WTC11 (cell line): ENCODE results near the gene DRGX. TPM values are rescaled to one million over a fixed set of nuclear protein-coding genes. Genes with fewer than 3 reads are reported as not detected.

Experiments used
- ATAC-seq: fragments of 200-7000 bp; cut with Tn5 transposase; 2 replicates; pipeline ENCODE4 v1.10.0; 2021; ENCODE audit warnings: mild to moderate bottlenecking, moderate library complexity
- CTCF ChIA-PET: fragments of 300-600 bp; sonication (Branson Sonifier 250); formaldehyde crosslinking; loops from one replicate; lab custom pipeline; 2021; ENCODE audit warnings: antibody characterized with exemption; lab: Charles Lee
- POLR2A ChIA-PET: fragments of 350-600 bp; sonication (Branson Sonifier 250); formaldehyde crosslinking; loops from one replicate; lab custom pipeline; 2021; ENCODE audit warnings: antibody characterized with exemption; lab: Charles Lee
- DNase-seq: peaks from one replicate; pipeline ENCODE4 v3.0.0; 2021; ENCODE audit warnings: low spot score
- H3K27ac Mint-ChIP-seq: 2 replicates; pipeline ENCODE4 v1.8.0; 2021; ENCODE audit warnings: mixed read lengths
- H3K27me3 Mint-ChIP-seq: 2 replicates; pipeline ENCODE4 v1.8.0; 2021; ENCODE audit warnings: low read depth, mild to moderate bottlenecking, moderate library complexity, mixed read lengths
- H3K36me3 Mint-ChIP-seq: 2 replicates; pipeline ENCODE4 v1.8.0; 2021; ENCODE audit warnings: mixed read lengths
- H3K4me1 Mint-ChIP-seq: 2 replicates; pipeline ENCODE4 v1.8.0; 2022; ENCODE audit warnings: mixed read lengths
- H3K4me3 Mint-ChIP-seq: 2 replicates; pipeline ENCODE4 v1.8.0; 2021; ENCODE audit warnings: mild to moderate bottlenecking, moderate library complexity, mixed read lengths
- H3K9me3 Mint-ChIP-seq: 2 replicates; pipeline ENCODE4 v1.8.0; 2021; ENCODE audit warnings: mixed read lengths
- CBFB ChIP-seq: sonication (generic); formaldehyde crosslinking; IDR thresholded peaks from 2 replicates; pipeline ENCODE4 v1.8.1; 2022; ENCODE audit warnings: mild to moderate bottlenecking, low read depth, missing genetic modification reagents
- CREB1 ChIP-seq: sonication (generic); formaldehyde crosslinking; IDR thresholded peaks from 2 replicates; pipeline ENCODE4 v1.8.0; 2023; ENCODE audit warnings: mild to moderate bottlenecking, missing genetic modification reagents
- ERG ChIP-seq: fragments of 250-450 bp; sonication (Bioruptor Pico); IDR thresholded peaks from 2 replicates; pipeline ENCODE4 v1.8.0; 2021; ENCODE audit warnings: mild to moderate bottlenecking
- GRHL2 ChIP-seq: fragments of 250-450 bp; sonication (Bioruptor Pico); IDR thresholded peaks from 2 replicates; pipeline ENCODE4 v1.8.0; 2022; ENCODE audit warnings: mild to moderate bottlenecking, moderate library complexity; ENCODE audit not compliant: insufficient replicate concordance, severe bottlenecking
- HMGA2 ChIP-seq: fragments of 250-450 bp; sonication (Bioruptor Pico); IDR thresholded peaks from 2 replicates; pipeline ENCODE4 v1.4.0; 2021; ENCODE audit warnings: mild to moderate bottlenecking, moderate library complexity
- JUN ChIP-seq: sonication (generic); formaldehyde crosslinking; IDR thresholded peaks from 2 replicates; pipeline ENCODE4 v1.8.0; 2023; ENCODE audit warnings: mild to moderate bottlenecking, missing genetic modification reagents
- KAT7 ChIP-seq: sonication (generic); formaldehyde crosslinking; IDR thresholded peaks from 2 replicates; pipeline ENCODE4 v1.8.1; 2023; ENCODE audit warnings: missing genetic modification reagents, mild to moderate bottlenecking, borderline replicate concordance
- MXD4 ChIP-seq: fragments of 250-450 bp; sonication (Bioruptor Pico); IDR thresholded peaks from 2 replicates; pipeline ENCODE4 v1.8.0; 2021; ENCODE audit warnings: mild to moderate bottlenecking, moderate library complexity, borderline replicate concordance
- SMAD3 ChIP-seq: sonication (generic); formaldehyde crosslinking; IDR thresholded peaks from 2 replicates; pipeline ENCODE4 v1.8.0; 2022; ENCODE audit warnings: missing genetic modification reagents, mild to moderate bottlenecking, borderline replicate concordance
- TCF7 ChIP-seq: sonication (generic); formaldehyde crosslinking; IDR thresholded peaks from 2 replicates; pipeline ENCODE4 v1.8.0; 2022; ENCODE audit warnings: mild to moderate bottlenecking, low read depth, missing genetic modification reagents, moderate library complexity
- USF1 ChIP-seq: sonication (generic); formaldehyde crosslinking; IDR thresholded peaks from 2 replicates; pipeline ENCODE4 v1.8.0; 2022; ENCODE audit warnings: mild to moderate bottlenecking, missing genetic modification reagents
- USF2 ChIP-seq: sonication (generic); formaldehyde crosslinking; IDR thresholded peaks from 2 replicates; pipeline ENCODE4 v1.8.1; 2023; ENCODE audit warnings: mild to moderate bottlenecking, missing genetic modification reagents, moderate library complexity
- ZBTB21 ChIP-seq: sonication (generic); formaldehyde crosslinking; IDR thresholded peaks from 2 replicates; pipeline ENCODE4 v1.8.1; 2023; ENCODE audit warnings: mild to moderate bottlenecking, missing genetic modification reagents, borderline replicate concordance
- ZNF121 ChIP-seq: sonication (generic); formaldehyde crosslinking; IDR thresholded peaks from 2 replicates; pipeline ENCODE4 v1.8.0; 2023; ENCODE audit warnings: missing genetic modification reagents
- ZNF423 ChIP-seq: fragments of 250-450 bp; sonication (Bioruptor Pico); IDR thresholded peaks from 2 replicates; pipeline ENCODE4 v2.1.2; 2022; ENCODE audit warnings: mild to moderate bottlenecking, moderate library complexity
- total RNA-seq: library from RNA; stranded (reverse); gene quantifications from 3 replicates; pipeline ENCODE4 v1.2.3, GENCODE V29; 2021
- TF ChIP-seq, protein P1 (sequence below): sonication (generic); formaldehyde crosslinking; IDR thresholded peaks from 2 replicates; pipeline ENCODE4 v1.8.1; 2023; ENCODE audit warnings: mild to moderate bottlenecking, missing genetic modification reagents
- TF ChIP-seq, protein P2 (sequence below): fragments of 250-450 bp; sonication (Bioruptor Pico); IDR thresholded peaks from 2 replicates; pipeline ENCODE4 v2.1.2; 2022; ENCODE audit warnings: mild to moderate bottlenecking, moderate library complexity
- TF ChIP-seq, protein P3 (sequence below): fragments of 250-450 bp; sonication (Bioruptor Pico); IDR thresholded peaks from 2 replicates; pipeline ENCODE4 v1.9.0; 2021; ENCODE audit warnings: mild to moderate bottlenecking
- TF ChIP-seq, protein P4 (sequence below): sonication (generic); formaldehyde crosslinking; conservative IDR thresholded peaks from 2 replicates; pipeline ENCODE4 v1.8.1; 2022; ENCODE audit warnings: mild to moderate bottlenecking, missing genetic modification reagents

DRGX gene
- total RNA-seq, 1 experiment from 2014 or later: not detected

DNA sequence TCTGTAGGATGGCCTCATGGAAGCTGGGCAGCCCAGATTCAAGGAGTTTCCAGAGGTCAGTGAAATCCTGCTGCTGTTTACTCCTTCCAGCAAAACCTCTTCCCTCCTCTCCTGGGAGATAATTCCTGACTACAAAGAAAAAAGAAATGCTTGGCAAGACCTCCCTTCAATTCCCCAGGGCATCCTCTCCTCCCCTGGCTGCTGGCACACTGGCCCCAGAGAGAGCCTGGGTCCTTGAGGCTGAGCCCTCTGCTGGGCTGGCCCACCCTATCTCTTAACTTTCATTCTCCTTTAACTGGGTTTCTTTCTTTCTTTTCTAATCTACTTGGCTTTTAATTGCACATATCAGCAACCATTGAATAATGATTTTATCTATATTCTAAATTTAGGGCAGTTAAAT, 7.7 kb downstream of the DRGX start:
- no peak for DNase-seq
- Mint-ChIP-seq H3K9me3 (no peaks in the 10 kb centered on the region), H3K36me3 (no peaks in the 10 kb centered on the region), H3K4me1 (0 out of 2 replicates have a peak, but pooled peaks cover 3% of the 10 kb centered on the region), H3K27me3 (peaks cover 30% of the 10 kb centered on the region), H3K27ac (no peak overlapping the region), H3K4me3 (no peak overlapping the region)
- POLR2A ChIA-PET: no interaction called here
- TF ChIP-seq CREB1 (CRISPR knock-in tag): no peak
- no peak for TF ChIP-seq ZNF423 (CRISPR knock-in tag)
- TF ChIP-seq, protein P1, sequence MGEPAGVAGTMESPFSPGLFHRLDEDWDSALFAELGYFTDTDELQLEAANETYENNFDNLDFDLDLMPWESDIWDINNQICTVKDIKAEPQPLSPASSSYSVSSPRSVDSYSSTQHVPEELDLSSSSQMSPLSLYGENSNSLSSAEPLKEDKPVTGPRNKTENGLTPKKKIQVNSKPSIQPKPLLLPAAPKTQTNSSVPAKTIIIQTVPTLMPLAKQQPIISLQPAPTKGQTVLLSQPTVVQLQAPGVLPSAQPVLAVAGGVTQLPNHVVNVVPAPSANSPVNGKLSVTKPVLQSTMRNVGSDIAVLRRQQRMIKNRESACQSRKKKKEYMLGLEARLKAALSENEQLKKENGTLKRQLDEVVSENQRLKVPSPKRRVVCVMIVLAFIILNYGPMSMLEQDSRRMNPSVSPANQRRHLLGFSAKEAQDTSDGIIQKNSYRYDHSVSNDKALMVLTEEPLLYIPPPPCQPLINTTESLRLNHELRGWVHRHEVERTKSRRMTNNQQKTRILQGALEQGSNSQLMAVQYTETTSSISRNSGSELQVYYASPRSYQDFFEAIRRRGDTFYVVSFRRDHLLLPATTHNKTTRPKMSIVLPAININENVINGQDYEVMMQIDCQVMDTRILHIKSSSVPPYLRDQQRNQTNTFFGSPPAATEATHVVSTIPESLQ: no peak
- TF ChIP-seq GRHL2 (CRISPR knock-in tag): no peak
- TF ChIP-seq TCF7 (CRISPR knock-in tag): no peak
- no peak for TF ChIP-seq ERG
- TF ChIP-seq, protein P2, sequence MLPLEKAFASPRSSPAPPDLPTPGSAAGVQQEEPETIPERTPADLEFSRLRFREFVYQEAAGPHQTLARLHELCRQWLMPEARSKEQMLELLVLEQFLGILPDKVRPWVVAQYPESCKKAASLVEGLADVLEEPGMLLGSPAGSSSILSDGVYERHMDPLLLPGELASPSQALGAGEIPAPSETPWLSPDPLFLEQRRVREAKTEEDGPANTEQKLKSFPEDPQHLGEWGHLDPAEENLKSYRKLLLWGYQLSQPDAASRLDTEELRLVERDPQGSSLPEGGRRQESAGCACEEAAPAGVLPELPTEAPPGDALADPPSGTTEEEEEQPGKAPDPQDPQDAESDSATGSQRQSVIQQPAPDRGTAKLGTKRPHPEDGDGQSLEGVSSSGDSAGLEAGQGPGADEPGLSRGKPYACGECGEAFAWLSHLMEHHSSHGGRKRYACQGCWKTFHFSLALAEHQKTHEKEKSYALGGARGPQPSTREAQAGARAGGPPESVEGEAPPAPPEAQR (CRISPR knock-in tag): no peak
- CTCF ChIA-PET: interaction anchor here (0.6 to 3.1 kb wide), 2 partner anchors 9 to 20 kb away, joined by 3 to 19 read pairs; no protein-coding TSS in a partner anchor
- no peak for ATAC-seq

DNA sequence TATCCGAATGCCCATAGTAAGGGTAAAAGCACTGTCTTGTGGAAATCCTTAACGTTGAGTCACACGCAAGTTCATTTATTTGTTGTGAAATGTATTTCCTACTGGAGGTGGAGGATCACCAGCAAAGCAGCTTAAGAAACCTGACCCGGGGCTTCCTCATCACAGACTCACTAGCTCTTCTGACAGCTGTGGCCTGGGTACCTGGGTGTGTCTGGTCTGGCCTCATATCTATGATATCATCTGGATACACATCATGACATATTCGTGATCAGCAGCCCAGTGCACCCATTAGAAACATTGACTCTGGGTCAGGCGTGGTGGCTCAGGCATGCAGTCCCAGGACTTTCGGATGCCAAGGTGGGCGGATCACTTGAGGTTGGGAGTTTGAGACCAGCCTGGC, 8.8 kb downstream of the DRGX start:
- Mint-ChIP-seq H3K27ac (no peak overlapping the region), H3K4me3 (no peak overlapping the region), H3K9me3 (no peaks in the 10 kb centered on the region), H3K27me3 (peaks cover 19% of the 10 kb centered on the region), H3K4me1 (0 out of 2 replicates have a peak, but pooled peaks cover 3% of the 10 kb centered on the region), H3K36me3 (no peaks in the 10 kb centered on the region)
- POLR2A ChIA-PET: no interaction called here
- TF ChIP-seq USF1 (CRISPR knock-in tag) (no peak), KAT7 (no peak), SMAD3 (CRISPR knock-in tag) (no peak), CBFB (CRISPR knock-in tag) (no peak), ZNF121 (CRISPR knock-in tag) (no peak), ZNF423 (CRISPR knock-in tag) (no peak), ZBTB21 (no peak), MXD4 (CRISPR knock-in tag) (no peak), TCF7 (CRISPR knock-in tag) (no peak), USF2 (no peak), HMGA2 (CRISPR knock-in tag) (no peak), JUN (CRISPR knock-in tag) (no peak)
- TF ChIP-seq, protein P3, sequence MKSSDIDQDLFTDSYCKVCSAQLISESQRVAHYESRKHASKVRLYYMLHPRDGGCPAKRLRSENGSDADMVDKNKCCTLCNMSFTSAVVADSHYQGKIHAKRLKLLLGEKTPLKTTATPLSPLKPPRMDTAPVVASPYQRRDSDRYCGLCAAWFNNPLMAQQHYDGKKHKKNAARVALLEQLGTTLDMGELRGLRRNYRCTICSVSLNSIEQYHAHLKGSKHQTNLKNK (CRISPR knock-in tag): no peak
- TF ChIP-seq, protein P4, sequence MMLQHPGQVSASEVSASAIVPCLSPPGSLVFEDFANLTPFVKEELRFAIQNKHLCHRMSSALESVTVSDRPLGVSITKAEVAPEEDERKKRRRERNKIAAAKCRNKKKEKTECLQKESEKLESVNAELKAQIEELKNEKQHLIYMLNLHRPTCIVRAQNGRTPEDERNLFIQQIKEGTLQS (CRISPR knock-in tag): no peak
- TF ChIP-seq, protein P1: no peak
- CTCF ChIA-PET: interaction anchor here (1.8 kb wide), 1 partner anchor 21 kb away, joined by 4 read pairs; no protein-coding TSS in a partner anchor
- ATAC-seq (no peak), DNase-seq (no peak)
